Spleen (tissue), 7 donors: ENCODE results near the gene CTXND1.

Source experiments
- CTCF ChIP-seq, 11 experiments: fragments of 200-600 bp in 7 of 11; fragments of 450-650 bp in 4 of 11; sonication (generic) in 4 of 11; IDR thresholded peaks in 8 of 11; conservative IDR thresholded peaks in 3 of 11; 1 replicate in 7 of 11; 2 replicates in 4 of 11; pipeline versions ENCODE4 v1.4.0 to v1.8.0; 2016 to 2021; ENCODE audit warnings: antibody characterized with exemption in 11 of 11, inconsistent platforms in 4 of 11, mild to moderate bottlenecking in 1 of 11
- POLR2A ChIP-seq, 3 donors: fragments of 450-650 bp; IDR thresholded peaks; one replicate each; pipeline ENCODE4 v1.5.1; 2017; ENCODE audit warnings: antibody characterized with exemption in 3 of 3, mild to moderate bottlenecking in 1 of 3
- donor health status: DM: no; HTN: no; CAD: no; lungs with moderate emphysema.
- donor health status: DM: no; HTN: no; CAD: no.
- donor health status: DM: no; HTN: no; CAD: no.

GRCh38 chr15:80168421-80168820 is 83.6 kb downstream of the CTXND1 start:
- TF ChIP-seq CTCF (IDR thresholded peaks at IDR 0.05 in 8 of 11, conservative IDR thresholded peaks at IDR 0.05 in 3 of 11) (no peak), POLR2A (IDR thresholded peaks at IDR 0.05) (no peak)
